H1 (cell line): Measurements from ENCODE around the gene XPNPEP2. TPM values are rescaled to one million over a fixed set of nuclear protein-coding genes. Genes with fewer than 3 reads are reported as not detected.

Source experiments
- CTCF ChIA-PET: fragments of 300-600 bp; sonication (Branson Sonifier 250); formaldehyde crosslinking; loops from one replicate; lab custom pipeline; 2021; ENCODE audit not compliant: partially characterized antibody; lab: Charles Lee
- POLR2A ChIA-PET: fragments of 300-600 bp; sonication (Branson Sonifier 250); formaldehyde crosslinking; loops from one replicate; lab custom pipeline; 2021; ENCODE audit warnings: inconsistent platforms; ENCODE audit not compliant: partially characterized antibody; lab: Charles Lee
- DNase-seq, 2 experiments: peaks; one replicate each; pipeline versions ENCODE4 v3.0.0 to v3.0.0-alpha.2; 2010 to 2022; ENCODE audit warnings: low spot score in 2 of 2, low read depth in 1 of 2, mixed read lengths in 1 of 2
- FAIRE-seq: peaks from 2 replicates; lab custom pipeline; 2011; peaks lifted over from hg19 to GRCh38; lab: Jason Lieb, UNC
- H2AFZ ChIP-seq: 2 replicates; pipeline ENCODE4 v1.8.1; 2012; ENCODE audit warnings: low read length, inconsistent platforms
- H2AK5ac ChIP-seq: 2 replicates; pipeline ENCODE4 v1.6.1; 2013; ENCODE audit warnings: low read depth, low read length
- H2BK120ac ChIP-seq: replicated peaks from 2 replicates; pipeline ENCODE3; 2013; ENCODE audit warnings: low read depth, low read length, inconsistent platforms
- H2BK12ac ChIP-seq: 2 replicates; pipeline ENCODE4 v1.6.1; 2013; ENCODE audit warnings: low read depth, low read length
- H2BK15ac ChIP-seq: 2 replicates; pipeline ENCODE4 v1.6.1; 2013; ENCODE audit warnings: low read length
- H2BK20ac ChIP-seq: 2 replicates; pipeline ENCODE4 v1.6.1; 2013; ENCODE audit warnings: low read length
- H2BK5ac ChIP-seq: 2 replicates; pipeline ENCODE4 v1.6.1; 2013; ENCODE audit warnings: low read depth, low read length
- H3K14ac ChIP-seq: 2 replicates; pipeline ENCODE4 v1.6.1; 2013; ENCODE audit warnings: inconsistent platforms; ENCODE audit not compliant: insufficient read length
- H3K18ac ChIP-seq: 2 replicates; pipeline ENCODE4 v1.6.1; 2013; ENCODE audit warnings: low read length; ENCODE audit errors: extremely low read depth
- H3K23ac ChIP-seq: 2 replicates; pipeline ENCODE4 v1.6.1; 2013; ENCODE audit warnings: inconsistent platforms; ENCODE audit not compliant: insufficient read length
- H3K23me2 ChIP-seq: 2 replicates; pipeline ENCODE4 v1.6.1; 2013; ENCODE audit warnings: low read depth, low read length
- H3K27ac ChIP-seq: 2 replicates; pipeline ENCODE4 v1.6.1; 2011; ENCODE audit warnings: low read depth, low read length, inconsistent platforms
- H3K27me3 ChIP-seq, 4 experiments: replicated peaks in 1 of 4; 1 replicate in 1 of 4; 2 replicates in 3 of 4; pipeline versions ENCODE4 v1.6.1 to v1.8.1; 2011 to 2013; ENCODE audit warnings: low read length in 3 of 4, mild to moderate bottlenecking in 3 of 4, inconsistent platforms in 2 of 4, mixed read lengths in 2 of 4, moderate library complexity in 1 of 4; ENCODE audit not compliant: control insufficient read depth in 3 of 4, insufficient read depth in 3 of 4; ENCODE audit errors: extremely low read depth in 1 of 4
- H3K36me3 ChIP-seq, 4 experiments: 2 replicates each; pipeline versions ENCODE4 v1.6.1 to v1.8.1; 2011 to 2013; ENCODE audit warnings: mild to moderate bottlenecking in 4 of 4, low read length in 3 of 4, moderate library complexity in 2 of 4, control low read depth in 1 of 4, inconsistent platforms in 1 of 4; ENCODE audit not compliant: insufficient read depth in 4 of 4, control insufficient read depth in 2 of 4
- H3K4ac ChIP-seq: replicated peaks from 2 replicates; pipeline ENCODE3; 2013; ENCODE audit warnings: low read length, low read depth, mixed read lengths, inconsistent platforms; ENCODE audit not compliant: insufficient read length
- H3K4me1 ChIP-seq, 4 experiments: replicated peaks in 1 of 4; 1 replicate in 1 of 4; 2 replicates in 3 of 4; pipeline versions ENCODE4 v1.6.1 to v1.8.1; 2011 to 2013; ENCODE audit warnings: low read length in 3 of 4, inconsistent platforms in 2 of 4, mixed read lengths in 1 of 4; ENCODE audit not compliant: insufficient read depth in 4 of 4, control insufficient read depth in 3 of 4
- H3K4me2 ChIP-seq, 2 experiments: 2 replicates each; pipeline versions ENCODE4 v1.6.1 to v1.8.1; 2011 to 2013; ENCODE audit warnings: low read depth in 2 of 2, low read length in 2 of 2, control low read depth in 1 of 2, inconsistent platforms in 1 of 2, mild to moderate bottlenecking in 1 of 2; ENCODE audit not compliant: insufficient read depth in 1 of 2
- H3K4me3 ChIP-seq, 4 experiments: fragments of 200-600, 300-600 bp in 1 of 4; sonication (generic), shearing (Covaris generic), sonication (Bioruptor Twin) in 1 of 4; 2 replicates each; pipeline versions ENCODE4 v1.5.1 to v1.8.1; 2011 to 2016; ENCODE audit warnings: low read length in 4 of 4, low read depth in 3 of 4, control low read depth in 2 of 4, inconsistent platforms in 2 of 4, mild to moderate bottlenecking in 2 of 4, mixed read lengths in 1 of 4, moderate library complexity in 1 of 4; ENCODE audit not compliant: insufficient read depth in 2 of 4; ENCODE audit errors: extremely low read depth in 1 of 4
- H3K56ac ChIP-seq: replicated peaks from 2 replicates; pipeline ENCODE3; 2013; ENCODE audit warnings: low read depth, mild to moderate bottlenecking, mixed read lengths, low read length, inconsistent platforms; ENCODE audit not compliant: insufficient read length
- H3K79me1 ChIP-seq: 2 replicates; pipeline ENCODE4 v1.6.1; 2013; ENCODE audit warnings: low read depth, low read length, control low read depth
- H3K79me2 ChIP-seq, 2 experiments: 2 replicates each; pipeline versions ENCODE4 v1.6.1 to v1.8.1; 2012 to 2013; ENCODE audit warnings: low read length in 2 of 2, mild to moderate bottlenecking in 2 of 2, inconsistent platforms in 1 of 2; ENCODE audit not compliant: insufficient read depth in 2 of 2, control insufficient read depth in 1 of 2
- H3K9ac ChIP-seq, 4 experiments: replicated peaks in 1 of 4; 1 replicate in 1 of 4; 2 replicates in 3 of 4; pipeline versions ENCODE4 v1.6.1 to v1.8.1; 2011 to 2013; ENCODE audit warnings: low read depth in 3 of 4, low read length in 3 of 4, control low read depth in 2 of 4, mild to moderate bottlenecking in 2 of 4, moderate library complexity in 2 of 4, inconsistent platforms in 1 of 4; ENCODE audit errors: extremely low read depth in 1 of 4
- H3K9me3 ChIP-seq, 2 experiments: 2 replicates each; pipeline versions ENCODE4 v1.6.1 to v1.8.1; 2012 to 2013; ENCODE audit warnings: mild to moderate bottlenecking in 2 of 2, moderate library complexity in 2 of 2, control low read depth in 1 of 2, inconsistent platforms in 1 of 2, low read depth in 1 of 2, low read length in 1 of 2, mixed read lengths in 1 of 2; ENCODE audit not compliant: insufficient read depth in 2 of 2
- H4K20me1 ChIP-seq, 2 experiments: replicated peaks in 1 of 2; 2 replicates each; pipeline versions ENCODE3 to v1.8.1; 2011 to 2013; ENCODE audit warnings: inconsistent platforms in 2 of 2, low read length in 2 of 2, mild to moderate bottlenecking in 1 of 2; ENCODE audit not compliant: insufficient read depth in 2 of 2, control insufficient read depth in 1 of 2
- H4K5ac ChIP-seq: 2 replicates; pipeline ENCODE4 v1.6.1; 2013; ENCODE audit warnings: low read length, low read depth, mixed read lengths, inconsistent platforms; ENCODE audit not compliant: insufficient read length
- H4K8ac ChIP-seq: 2 replicates; pipeline ENCODE4 v1.8.0; 2013; ENCODE audit warnings: mild to moderate bottlenecking, moderate library complexity, low read length, inconsistent platforms; ENCODE audit not compliant: insufficient read depth; ENCODE audit errors: extremely low read depth
- H4K91ac ChIP-seq: replicated peaks from 2 replicates; pipeline ENCODE3; 2013; ENCODE audit warnings: low read length, mixed read lengths, inconsistent platforms; ENCODE audit not compliant: insufficient read length
- MAFK ChIP-seq: IDR thresholded peaks from 2 replicates; pipeline ENCODE4 v1.6.1; 2012; ENCODE audit warnings: low read depth, mild to moderate bottlenecking, improper control_type of control experiment, low read length
- RAD21 ChIP-seq, 2 experiments: IDR thresholded peaks in 1 of 2; conservative IDR thresholded peaks in 1 of 2; 2 replicates each; pipeline ENCODE4 v1.6.1; 2011; ENCODE audit warnings: low read depth in 2 of 2, low read length in 2 of 2, improper control_type of control experiment in 1 of 2, inconsistent platforms in 1 of 2, mild to moderate bottlenecking in 1 of 2, moderate library complexity in 1 of 2
- USF2 ChIP-seq: IDR thresholded peaks from 2 replicates; pipeline ENCODE4 v1.6.1; 2011; ENCODE audit warnings: low read length, improper control_type of control experiment
- WGBS, 2 experiments: shearing (Covaris generic) in 1 of 2; methylation state at CpG; one replicate each; pipeline versions ENCODE4 v1.1.6 to v1.1.7; 2013 to 2015; ENCODE audit warnings: low lambda C conversion rate in 2 of 2, mixed read lengths in 2 of 2, inconsistent platforms in 1 of 2, low coverage in 1 of 2, missing lambda C conversion rate in 1 of 2; ENCODE audit not compliant: insufficient replicate concordance in 2 of 2, insufficient coverage in 1 of 2, insufficient read length in 1 of 2; ENCODE audit errors: extremely low coverage in 1 of 2, missing lambda C conversion rate in 1 of 2; 5-methylcytosine and 5-hydroxymethylcytosine counted together
- polyA plus RNA-seq, 7 experiments: library from polyadenylated mRNA; depleted of rRNA in 3 of 7; stranded (reverse) in 5 of 7; unstranded in 2 of 7; fragments of >200 nt in 5 of 7; fragments of 200-250 nt in 2 of 7; gene quantifications; 1 replicate in 5 of 7; 2 replicates in 1 of 7; 4 replicates in 1 of 7; pipeline versions ENCODE4 v1.2.1 to v1.2.3, GENCODE V29; 2011 to 2013; ENCODE audit warnings: missing spikeins in 2 of 7, mixed read lengths in 2 of 7
- total RNA-seq: library from RNA; stranded (reverse); fragmentation: NEBNext Ultra II Directional; extraction: Animal tissue kit (Norgen Biotek cat#: 25700); gene quantifications from 2 replicates; pipeline ENCODE4 v1.2.1, GENCODE V29; 2021
- TF ChIP-seq, protein P1 (sequence below), 3 experiments: IDR thresholded peaks; 1 replicate in 2 of 3; 2 replicates in 1 of 3; pipeline versions ENCODE4 v1.5.1 to v1.6.1; 2011; ENCODE audit warnings: low read length in 3 of 3, mild to moderate bottlenecking in 3 of 3, inconsistent platforms in 2 of 3, low read depth in 1 of 3, moderate library complexity in 1 of 3; ENCODE audit not compliant: insufficient read depth in 1 of 3; ENCODE audit errors: control extremely low read depth in 1 of 3

The XPNPEP2 gene
- total and polyA plus RNA-seq, 2 of the 8 experiments (the other 6 are each of a cell fraction or from before 2014, with no cell fraction given): 0.27 TPM; not detected in 1

- ChIA-PET CTCF (interaction anchor here (0.7 to 5.7 kb wide), 28 partner anchors 8 to 162 kb away, joined by 3 to 48 read pairs (median 4); no protein-coding TSS in a partner anchor), POLR2A (interaction anchor here (0.9 to 1.0 kb wide), 2 partner anchors 12 to 23 kb away, joined by 3 read pairs; no protein-coding TSS in a partner anchor)
- H3K23me2 ChIP-seq: no peaks in the 10 kb centered on the region
- no peak overlapping the region for H3K56ac ChIP-seq
- peak; percentile 63 for TF ChIP-seq USF2
- peak; percentile 59 to 67 for TF ChIP-seq RAD21 (IDR thresholded peaks at IDR 0.05 in 1 of 2, conservative IDR thresholded peaks at IDR 0.05 in 1 of 2; ENCODE audit: low read depth in 2 of 2, low read length in 2 of 2)
- TF ChIP-seq, protein P1, sequence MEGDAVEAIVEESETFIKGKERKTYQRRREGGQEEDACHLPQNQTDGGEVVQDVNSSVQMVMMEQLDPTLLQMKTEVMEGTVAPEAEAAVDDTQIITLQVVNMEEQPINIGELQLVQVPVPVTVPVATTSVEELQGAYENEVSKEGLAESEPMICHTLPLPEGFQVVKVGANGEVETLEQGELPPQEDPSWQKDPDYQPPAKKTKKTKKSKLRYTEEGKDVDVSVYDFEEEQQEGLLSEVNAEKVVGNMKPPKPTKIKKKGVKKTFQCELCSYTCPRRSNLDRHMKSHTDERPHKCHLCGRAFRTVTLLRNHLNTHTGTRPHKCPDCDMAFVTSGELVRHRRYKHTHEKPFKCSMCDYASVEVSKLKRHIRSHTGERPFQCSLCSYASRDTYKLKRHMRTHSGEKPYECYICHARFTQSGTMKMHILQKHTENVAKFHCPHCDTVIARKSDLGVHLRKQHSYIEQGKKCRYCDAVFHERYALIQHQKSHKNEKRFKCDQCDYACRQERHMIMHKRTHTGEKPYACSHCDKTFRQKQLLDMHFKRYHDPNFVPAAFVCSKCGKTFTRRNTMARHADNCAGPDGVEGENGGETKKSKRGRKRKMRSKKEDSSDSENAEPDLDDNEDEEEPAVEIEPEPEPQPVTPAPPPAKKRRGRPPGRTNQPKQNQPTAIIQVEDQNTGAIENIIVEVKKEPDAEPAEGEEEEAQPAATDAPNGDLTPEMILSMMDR (IDR thresholded peaks at IDR 0.05; ENCODE audit: control extremely low read depth in 1 of 3, insufficient read depth in 1 of 3, low read depth in 1 of 3, low read length in 3 of 3): peak in 2 of 3 experiments; percentile 39 to 65; a peak in 2 of 4 replicates
- TF ChIP-seq MAFK: no peak
- H3K4me3 ChIP-seq: no peak overlapping the region
- H4K20me1 ChIP-seq: no peaks in the 10 kb centered on the region
- no peak overlapping the region for H2BK12ac ChIP-seq
- no peak overlapping the region for H3K18ac ChIP-seq
- no peak overlapping the region for H2BK15ac ChIP-seq
- no peaks in the 10 kb centered on the region for H3K27me3 ChIP-seq
- H4K8ac ChIP-seq: no peak overlapping the region; the same call in 1 of the 2 replicates
- no peak overlapping the region for H3K23ac ChIP-seq
- DNase-seq: no peak
- no peak overlapping the region for H3K4me2 ChIP-seq
- H2AK5ac ChIP-seq: no peak overlapping the region
- H3K4me1 ChIP-seq: no peaks in the 10 kb centered on the region
- no peaks in the 10 kb centered on the region for H3K36me3 ChIP-seq
- H3K9me3 ChIP-seq: no peaks in the 10 kb centered on the region
- no peak overlapping the region for H4K5ac ChIP-seq
- H2BK5ac ChIP-seq: no peak overlapping the region
- no peak overlapping the region for H3K9ac ChIP-seq
- WGBS, 2 experiments: 74% methylated on average over 12 of the region's 18 CpGs; no CpG with 5 or more reads in 1 of the 2 experiments
- H4K91ac ChIP-seq: no peak overlapping the region
- H3K4ac ChIP-seq: no peak overlapping the region
- no peak overlapping the region for H3K27ac ChIP-seq
- H3K79me2 ChIP-seq: no peaks in the 10 kb centered on the region
- H2AFZ ChIP-seq: 0 out of 2 replicates have a peak overlapping the region, but pooled peaks have one; percentile 44
- no peak overlapping the region for H3K14ac ChIP-seq
- no peaks in the 10 kb centered on the region for H3K79me1 ChIP-seq
- no peak overlapping the region for H2BK120ac ChIP-seq
- peak; percentile 92 for FAIRE-seq
- no peak overlapping the region for H2BK20ac ChIP-seq
Measured at GRCh38 chrX:129755779-129756650, 17.2 kb downstream of the XPNPEP2 start.
